ENCODE data around the gene ECHDC3. TPM values are rescaled to one million over a fixed set of nuclear protein-coding genes. Genes with fewer than 3 reads are reported as not detected.

The ECHDC3 gene
- total and polyA plus RNA-seq, 7 donors = 4.8 to 21.8 (median 13.8) TPM

DNA sequence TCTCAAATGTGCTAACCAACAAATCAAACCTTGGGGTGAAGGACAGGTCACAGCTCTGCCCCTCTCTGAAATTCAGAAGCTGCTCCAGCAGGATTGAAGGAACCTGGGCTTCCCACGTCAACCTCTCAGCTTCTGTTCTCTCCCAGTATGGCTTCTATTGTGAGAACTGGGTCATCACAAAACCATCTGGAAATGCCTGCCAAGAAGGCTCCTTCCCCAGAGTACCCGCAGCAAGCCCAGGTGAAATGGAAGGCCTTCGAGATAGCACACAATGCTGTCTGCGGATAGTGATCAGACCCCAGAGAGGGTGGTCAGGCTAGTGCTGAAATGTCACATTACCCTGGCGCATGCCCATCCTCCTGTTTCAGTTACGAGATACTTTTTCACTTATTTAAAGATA, 64.5 kb downstream of the ECHDC3 start:
- intact Hi-C loops (cut with DNase I) = no loop called here
- no peaks in the 10 kb centered on the region for H3K36me3 ChIP-seq
- 87 to 94% methylated on average over 6 of the region's 6 CpGs for WGBS, 2 donors
- no peak overlapping the region for H3K4me3 ChIP-seq
- H3K9me3 ChIP-seq = no peaks in the 10 kb centered on the region
- DNase-seq = no peak
- H3K4me1 ChIP-seq = no peaks in the 10 kb centered on the region
- peaks cover 0 to 5% (median 0%) of the 10 kb centered on the region in 3 donors for H3K27me3 ChIP-seq
- no peak overlapping the region for H3K27ac ChIP-seq
- TF ChIP-seq, protein P1, sequence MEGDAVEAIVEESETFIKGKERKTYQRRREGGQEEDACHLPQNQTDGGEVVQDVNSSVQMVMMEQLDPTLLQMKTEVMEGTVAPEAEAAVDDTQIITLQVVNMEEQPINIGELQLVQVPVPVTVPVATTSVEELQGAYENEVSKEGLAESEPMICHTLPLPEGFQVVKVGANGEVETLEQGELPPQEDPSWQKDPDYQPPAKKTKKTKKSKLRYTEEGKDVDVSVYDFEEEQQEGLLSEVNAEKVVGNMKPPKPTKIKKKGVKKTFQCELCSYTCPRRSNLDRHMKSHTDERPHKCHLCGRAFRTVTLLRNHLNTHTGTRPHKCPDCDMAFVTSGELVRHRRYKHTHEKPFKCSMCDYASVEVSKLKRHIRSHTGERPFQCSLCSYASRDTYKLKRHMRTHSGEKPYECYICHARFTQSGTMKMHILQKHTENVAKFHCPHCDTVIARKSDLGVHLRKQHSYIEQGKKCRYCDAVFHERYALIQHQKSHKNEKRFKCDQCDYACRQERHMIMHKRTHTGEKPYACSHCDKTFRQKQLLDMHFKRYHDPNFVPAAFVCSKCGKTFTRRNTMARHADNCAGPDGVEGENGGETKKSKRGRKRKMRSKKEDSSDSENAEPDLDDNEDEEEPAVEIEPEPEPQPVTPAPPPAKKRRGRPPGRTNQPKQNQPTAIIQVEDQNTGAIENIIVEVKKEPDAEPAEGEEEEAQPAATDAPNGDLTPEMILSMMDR (IDR thresholded peaks at IDR 0.05) = no peak
- TF ChIP-seq POLR2A (IDR thresholded peaks at IDR 0.05) = no peak
- no peak for TF ChIP-seq POLR2AphosphoS5 (IDR thresholded peaks at IDR 0.05)
- no peak for TF ChIP-seq EP300 (IDR thresholded peaks at IDR 0.05)

DNA sequence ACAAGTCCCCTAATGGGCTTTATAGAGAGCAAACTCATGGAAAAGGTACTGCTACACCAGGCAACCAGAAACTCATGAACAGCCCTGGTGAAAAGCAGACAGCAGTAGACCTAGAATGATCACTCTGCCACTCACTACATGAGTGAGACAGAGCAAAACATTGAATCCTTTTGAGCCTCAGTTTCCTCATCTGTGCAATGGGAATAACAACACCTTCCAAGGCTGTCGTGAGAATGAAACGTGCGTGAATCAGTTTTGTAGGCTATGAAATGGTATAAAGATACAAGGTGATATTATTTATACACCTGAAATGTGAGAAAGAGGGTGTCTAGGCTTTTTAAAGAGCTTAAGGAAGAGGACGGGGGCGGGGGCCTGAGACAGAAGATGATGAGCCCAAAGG, 66.6 kb downstream of the ECHDC3 start:
- intact Hi-C loops (cut with DNase I) = no loop called here
- DNase-seq = no peak
- Histone ChIP-seq H3K27me3 (peaks cover 0 to 5% (median 0%) of the 10 kb centered on the region in 3 donors), H3K36me3 (no peaks in the 10 kb centered on the region), H3K4me3 (no peak overlapping the region), H3K9me3 (no peaks in the 10 kb centered on the region), H3K4me1 (no peaks in the 10 kb centered on the region), H3K27ac (no peak overlapping the region)
- WGBS, 2 donors = 95 to 98% methylated on average over 5 of the region's 5 CpGs
- TF ChIP-seq POLR2A (IDR thresholded peaks at IDR 0.05) = no peak
- TF ChIP-seq, protein P1 (IDR thresholded peaks at IDR 0.05) = no peak
- no peak for TF ChIP-seq POLR2AphosphoS5 (IDR thresholded peaks at IDR 0.05)
- TF ChIP-seq EP300 (IDR thresholded peaks at IDR 0.05) = no peak

DNA sequence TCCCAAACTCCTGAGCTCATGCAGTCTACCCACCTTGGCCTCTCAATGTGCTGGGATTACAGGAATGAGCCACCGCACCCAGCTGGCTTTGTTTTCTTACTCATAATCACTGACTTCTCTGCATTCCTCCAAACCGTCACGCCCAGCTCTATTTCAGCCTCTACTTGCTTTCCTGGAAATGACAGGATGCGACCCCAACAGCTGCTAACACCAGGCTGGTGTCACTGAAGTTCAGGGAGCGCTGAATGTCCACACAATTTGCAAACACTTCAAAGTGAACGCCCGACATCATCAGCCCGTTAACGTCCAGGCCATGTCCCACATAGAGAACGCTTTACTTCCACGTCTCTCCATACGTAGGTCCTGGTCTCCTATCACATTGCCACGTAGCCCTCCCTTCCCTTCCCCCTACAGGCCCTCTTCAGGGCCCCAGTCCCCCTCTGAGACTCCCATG, 68.2 kb downstream of the ECHDC3 start:
- TF ChIP-seq, protein P1 (IDR thresholded peaks at IDR 0.05) = no peak
- no peak for TF ChIP-seq EP300 (IDR thresholded peaks at IDR 0.05)
- no peak for TF ChIP-seq POLR2A (IDR thresholded peaks at IDR 0.05)
- no peak for TF ChIP-seq POLR2AphosphoS5 (IDR thresholded peaks at IDR 0.05)
- Histone ChIP-seq H3K27ac (no peak overlapping the region), H3K9me3 (no peaks in the 10 kb centered on the region), H3K4me3 (no peak overlapping the region), H3K27me3 (peaks cover 0 to 5% (median 0%) of the 10 kb centered on the region in 3 donors), H3K36me3 (no peaks in the 10 kb centered on the region), H3K4me1 (no peaks in the 10 kb centered on the region)
- 32 to 56% methylated on average over 13 of the region's 13 CpGs for WGBS, 2 donors
- no peak for DNase-seq
- intact Hi-C loops (cut with DNase I) = no loop called here

DNA sequence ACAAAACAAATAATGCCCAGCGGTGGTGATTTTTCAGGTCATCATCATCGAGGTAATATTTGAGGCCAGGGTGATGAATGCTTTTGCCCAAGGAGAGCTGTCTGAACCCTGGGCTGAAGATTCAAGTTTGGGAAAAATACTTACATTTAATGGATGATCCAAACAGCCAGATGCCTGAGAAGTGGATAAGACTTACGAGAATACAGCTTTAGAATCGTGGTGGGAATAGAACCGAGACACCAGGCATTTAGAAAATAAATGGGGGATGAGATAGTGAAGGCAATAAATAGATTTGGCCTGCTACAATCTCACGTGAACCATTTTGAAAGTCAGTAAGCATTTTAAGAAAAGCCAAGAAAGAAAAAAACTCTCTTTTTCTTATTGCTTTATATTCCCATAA, 68.8 kb downstream of the ECHDC3 start:
- intact Hi-C loops (cut with DNase I) = no loop called here
- 79 to 83% methylated on average over 6 of the region's 6 CpGs for WGBS, 2 donors
- no peaks in the 10 kb centered on the region for H3K9me3 ChIP-seq
- DNase-seq = no peak
- H3K27me3 ChIP-seq = peaks cover 0 to 5% (median 0%) of the 10 kb centered on the region in 3 donors
- H3K4me1 ChIP-seq = no peaks in the 10 kb centered on the region
- no peak overlapping the region for H3K27ac ChIP-seq
- no peak overlapping the region for H3K4me3 ChIP-seq
- no peaks in the 10 kb centered on the region for H3K36me3 ChIP-seq
- TF ChIP-seq, protein P1 (IDR thresholded peaks at IDR 0.05) = no peak
- TF ChIP-seq POLR2AphosphoS5 (IDR thresholded peaks at IDR 0.05) = no peak
- TF ChIP-seq EP300 (IDR thresholded peaks at IDR 0.05) = no peak
- no peak for TF ChIP-seq POLR2A (IDR thresholded peaks at IDR 0.05)

DNA sequence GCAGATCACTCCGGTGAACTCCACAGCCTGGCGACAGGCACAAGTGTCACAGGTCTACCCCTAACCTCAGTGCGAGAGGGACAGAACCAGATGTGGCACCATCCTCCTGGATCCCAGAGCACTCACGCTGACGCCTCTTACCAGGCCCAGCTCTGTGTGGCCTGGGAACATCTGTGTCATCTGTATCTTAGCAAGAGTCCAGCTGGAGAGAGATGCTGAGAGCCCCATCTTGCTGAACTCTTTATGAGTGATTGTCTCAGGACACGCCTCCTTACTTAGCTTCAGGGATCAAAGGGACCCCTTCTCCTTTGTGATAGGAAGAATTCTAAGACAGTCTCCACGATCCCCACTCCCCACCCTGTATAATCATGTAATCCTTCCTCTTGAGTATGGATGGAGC, 71.0 kb downstream of the ECHDC3 start:
- no peak overlapping the region for H3K27ac ChIP-seq
- H3K9me3 ChIP-seq = no peaks in the 10 kb centered on the region
- no peak for TF ChIP-seq POLR2AphosphoS5 (IDR thresholded peaks at IDR 0.05)
- TF ChIP-seq POLR2A (IDR thresholded peaks at IDR 0.05) = no peak
- TF ChIP-seq, protein P1 (IDR thresholded peaks at IDR 0.05) = no peak
- TF ChIP-seq EP300 (IDR thresholded peaks at IDR 0.05) = no peak
- no peak overlapping the region for H3K4me3 ChIP-seq
- no peaks in the 10 kb centered on the region for H3K36me3 ChIP-seq
- 89 to 90% methylated on average over 7 of the region's 7 CpGs for WGBS, 2 donors
- intact Hi-C loops (cut with DNase I) = no loop called here
- peaks cover 0 to 5% (median 0%) of the 10 kb centered on the region in 3 donors for H3K27me3 ChIP-seq
- no peak for DNase-seq
- no peaks in the 10 kb centered on the region for H3K4me1 ChIP-seq
